Measurements from ENCODE around the gene RIN3. TPM values are rescaled to one million over a fixed set of nuclear protein-coding genes. Genes with fewer than 3 reads are reported as not detected.

The RIN3 gene
- total and polyA plus RNA-seq, 4 donors = 5.0 to 15.6 (median 9.0) TPM

DNA sequence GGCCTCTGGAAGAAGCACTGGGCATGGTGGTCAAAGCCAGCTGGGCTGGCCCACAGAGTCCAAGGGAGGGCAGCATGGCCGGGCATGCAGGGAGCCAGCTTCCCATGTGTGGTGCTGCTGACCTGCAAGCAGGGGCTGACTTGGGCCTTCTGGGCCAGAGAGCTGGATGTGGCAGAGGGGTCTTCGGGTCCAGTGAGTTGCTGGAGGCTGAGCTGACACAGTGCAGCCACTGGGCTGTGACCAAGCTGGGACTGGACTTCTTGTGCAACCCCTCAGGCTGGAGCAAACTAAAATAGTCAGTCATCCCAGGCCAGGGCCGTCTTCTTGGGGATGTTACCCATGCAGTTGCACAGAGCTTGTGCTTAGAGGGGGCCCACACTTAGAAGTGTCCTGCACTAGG, 7.3 kb upstream of the RIN3 start (continued):
- TF ChIP-seq, protein P1, sequence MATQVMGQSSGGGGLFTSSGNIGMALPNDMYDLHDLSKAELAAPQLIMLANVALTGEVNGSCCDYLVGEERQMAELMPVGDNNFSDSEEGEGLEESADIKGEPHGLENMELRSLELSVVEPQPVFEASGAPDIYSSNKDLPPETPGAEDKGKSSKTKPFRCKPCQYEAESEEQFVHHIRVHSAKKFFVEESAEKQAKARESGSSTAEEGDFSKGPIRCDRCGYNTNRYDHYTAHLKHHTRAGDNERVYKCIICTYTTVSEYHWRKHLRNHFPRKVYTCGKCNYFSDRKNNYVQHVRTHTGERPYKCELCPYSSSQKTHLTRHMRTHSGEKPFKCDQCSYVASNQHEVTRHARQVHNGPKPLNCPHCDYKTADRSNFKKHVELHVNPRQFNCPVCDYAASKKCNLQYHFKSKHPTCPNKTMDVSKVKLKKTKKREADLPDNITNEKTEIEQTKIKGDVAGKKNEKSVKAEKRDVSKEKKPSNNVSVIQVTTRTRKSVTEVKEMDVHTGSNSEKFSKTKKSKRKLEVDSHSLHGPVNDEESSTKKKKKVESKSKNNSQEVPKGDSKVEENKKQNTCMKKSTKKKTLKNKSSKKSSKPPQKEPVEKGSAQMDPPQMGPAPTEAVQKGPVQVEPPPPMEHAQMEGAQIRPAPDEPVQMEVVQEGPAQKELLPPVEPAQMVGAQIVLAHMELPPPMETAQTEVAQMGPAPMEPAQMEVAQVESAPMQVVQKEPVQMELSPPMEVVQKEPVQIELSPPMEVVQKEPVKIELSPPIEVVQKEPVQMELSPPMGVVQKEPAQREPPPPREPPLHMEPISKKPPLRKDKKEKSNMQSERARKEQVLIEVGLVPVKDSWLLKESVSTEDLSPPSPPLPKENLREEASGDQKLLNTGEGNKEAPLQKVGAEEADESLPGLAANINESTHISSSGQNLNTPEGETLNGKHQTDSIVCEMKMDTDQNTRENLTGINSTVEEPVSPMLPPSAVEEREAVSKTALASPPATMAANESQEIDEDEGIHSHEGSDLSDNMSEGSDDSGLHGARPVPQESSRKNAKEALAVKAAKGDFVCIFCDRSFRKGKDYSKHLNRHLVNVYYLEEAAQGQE (IDR thresholded peaks at IDR 0.05) = no peak
- TF ChIP-seq RAD21 (IDR thresholded peaks at IDR 0.05) (no peak), NR2F2 (IDR thresholded peaks at IDR 0.05) (no peak), FOXA2 (IDR thresholded peaks at IDR 0.05) (no peak), TAF1 (conservative IDR thresholded peaks at IDR 0.05) (no peak), HNF4A (conservative IDR thresholded peaks at IDR 0.05) (no peak), RXRA (IDR thresholded peaks at IDR 0.05) (no peak), EGR1 (IDR thresholded peaks at IDR 0.05; ENCODE audit: low read depth in 2 of 2) (no peak)
- TF ChIP-seq, protein P2, sequence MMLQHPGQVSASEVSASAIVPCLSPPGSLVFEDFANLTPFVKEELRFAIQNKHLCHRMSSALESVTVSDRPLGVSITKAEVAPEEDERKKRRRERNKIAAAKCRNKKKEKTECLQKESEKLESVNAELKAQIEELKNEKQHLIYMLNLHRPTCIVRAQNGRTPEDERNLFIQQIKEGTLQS (IDR thresholded peaks at IDR 0.05) = no peak
- TF ChIP-seq, protein P3, sequence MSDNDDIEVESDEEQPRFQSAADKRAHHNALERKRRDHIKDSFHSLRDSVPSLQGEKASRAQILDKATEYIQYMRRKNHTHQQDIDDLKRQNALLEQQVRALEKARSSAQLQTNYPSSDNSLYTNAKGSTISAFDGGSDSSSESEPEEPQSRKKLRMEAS (IDR thresholded peaks at IDR 0.05) = no peak

DNA sequence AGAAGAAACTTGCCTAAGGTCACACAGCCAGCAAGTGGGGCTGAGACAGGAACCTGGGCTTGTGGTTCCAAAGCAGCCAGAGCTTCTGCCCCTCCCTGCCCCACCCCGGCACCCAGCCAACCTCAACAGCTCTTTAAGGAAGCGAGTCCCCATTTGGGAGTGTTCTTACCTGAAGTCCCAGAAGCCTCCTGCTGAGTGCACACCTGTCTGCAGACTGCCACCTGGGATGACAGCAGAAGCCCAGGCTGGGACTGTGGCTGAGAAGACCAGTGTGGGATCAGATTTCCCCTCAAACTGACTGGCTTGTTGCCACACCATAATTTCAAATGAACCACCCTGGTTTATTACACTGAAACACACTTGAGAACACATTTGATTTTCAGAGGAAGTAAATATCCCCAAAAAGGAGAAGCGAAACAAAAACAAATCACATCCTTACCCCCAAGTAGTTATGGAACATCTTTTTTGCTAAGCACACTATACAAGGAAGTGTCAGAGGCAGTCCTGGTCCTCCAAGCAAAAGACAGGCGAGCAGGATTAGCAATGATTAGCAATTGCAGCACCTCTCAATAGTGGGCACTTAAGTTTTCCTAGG, 6.3 kb upstream of the RIN3 start:
- 82% methylated on average over 4 of the region's 4 CpGs for WGBS
- H3K4me1 ChIP-seq (ENCODE audit: control insufficient read depth in 4 of 4, insufficient read depth in 4 of 4, low read length in 3 of 4) = peaks cover 0 to 6% (median 0%) of the 10 kb centered on the region in 4 donors
- H3K36me3 ChIP-seq (ENCODE audit: control insufficient read depth in 4 of 4, insufficient read depth in 3 of 4, low read depth in 1 of 4, low read length in 3 of 4) = no peaks in the 10 kb centered on the region
- no peak overlapping the region for H3K27ac ChIP-seq (ENCODE audit: low read depth in 1 of 2, low read length in 2 of 2)
- H3K9me3 ChIP-seq (ENCODE audit: control insufficient read depth in 4 of 4, low read length in 3 of 4) = no peaks in the 10 kb centered on the region
- H3K9ac ChIP-seq (ENCODE audit: low read depth in 1 of 2, low read length in 2 of 2) = no peak overlapping the region
- DNase-seq (ENCODE audit: low spot score) = no peak
- TF ChIP-seq JUND (IDR thresholded peaks at IDR 0.05) = no peak
- TF ChIP-seq FOXA2 (IDR thresholded peaks at IDR 0.05) = no peak
- TF ChIP-seq SP1 (IDR thresholded peaks at IDR 0.05) = no peak
- no peak for TF ChIP-seq RAD21 (IDR thresholded peaks at IDR 0.05)
- TF ChIP-seq, protein P4, sequence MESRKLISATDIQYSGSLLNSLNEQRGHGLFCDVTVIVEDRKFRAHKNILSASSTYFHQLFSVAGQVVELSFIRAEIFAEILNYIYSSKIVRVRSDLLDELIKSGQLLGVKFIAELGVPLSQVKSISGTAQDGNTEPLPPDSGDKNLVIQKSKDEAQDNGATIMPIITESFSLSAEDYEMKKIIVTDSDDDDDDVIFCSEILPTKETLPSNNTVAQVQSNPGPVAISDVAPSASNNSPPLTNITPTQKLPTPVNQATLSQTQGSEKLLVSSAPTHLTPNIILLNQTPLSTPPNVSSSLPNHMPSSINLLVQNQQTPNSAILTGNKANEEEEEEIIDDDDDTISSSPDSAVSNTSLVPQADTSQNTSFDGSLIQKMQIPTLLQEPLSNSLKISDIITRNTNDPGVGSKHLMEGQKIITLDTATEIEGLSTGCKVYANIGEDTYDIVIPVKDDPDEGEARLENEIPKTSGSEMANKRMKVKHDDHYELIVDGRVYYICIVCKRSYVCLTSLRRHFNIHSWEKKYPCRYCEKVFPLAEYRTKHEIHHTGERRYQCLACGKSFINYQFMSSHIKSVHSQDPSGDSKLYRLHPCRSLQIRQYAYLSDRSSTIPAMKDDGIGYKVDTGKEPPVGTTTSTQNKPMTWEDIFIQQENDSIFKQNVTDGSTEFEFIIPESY (IDR thresholded peaks at IDR 0.05) = no peak
- TF ChIP-seq, protein P3 (IDR thresholded peaks at IDR 0.05) = no peak
- TF ChIP-seq EGR1 (IDR thresholded peaks at IDR 0.05; ENCODE audit: low read depth in 2 of 2) = no peak
- no peak for TF ChIP-seq NR2F2 (IDR thresholded peaks at IDR 0.05)
- no peak for TF ChIP-seq RXRA (IDR thresholded peaks at IDR 0.05)
- no peak for TF ChIP-seq TAF1 (conservative IDR thresholded peaks at IDR 0.05)
- H3K4me3 ChIP-seq (ENCODE audit: low read depth in 1 of 3, low read length in 3 of 3) = no peak overlapping the region
- H3K27me3 ChIP-seq (ENCODE audit: control insufficient read depth in 4 of 4, insufficient read depth in 4 of 4, low read length in 3 of 4) = no peaks in the 10 kb centered on the region

DNA sequence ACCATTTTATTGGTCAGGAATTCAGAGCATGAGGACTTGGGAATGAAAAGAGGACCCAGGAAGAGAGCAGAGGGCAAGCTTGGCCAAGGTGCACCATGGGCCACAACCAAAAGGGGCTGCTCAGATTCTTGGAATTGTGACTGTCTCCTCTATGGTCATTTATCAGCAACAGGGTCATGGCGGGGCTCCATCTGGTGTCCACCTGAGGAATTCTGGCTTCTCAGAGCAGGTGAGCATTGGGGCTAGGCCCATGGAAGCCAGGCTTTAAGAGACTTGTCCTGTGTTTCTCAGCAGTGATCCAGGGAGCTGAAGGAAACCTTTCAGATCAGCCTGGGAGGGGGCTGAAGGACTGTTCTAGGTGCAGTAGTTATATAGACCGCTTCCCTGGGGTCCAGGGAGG, 2.6 kb upstream of the RIN3 start:
- H3K4me1 ChIP-seq (ENCODE audit: control insufficient read depth in 4 of 4, insufficient read depth in 4 of 4, low read length in 3 of 4) = peaks cover 0 to 25% (median 13%) of the 10 kb centered on the region in 4 donors
- TF ChIP-seq YY1 (IDR thresholded peaks at IDR 0.05) = no peak
- no peak for TF ChIP-seq FOXA1 (IDR thresholded peaks at IDR 0.05)
- TF ChIP-seq FOXA2 (IDR thresholded peaks at IDR 0.05) = no peak
- TF ChIP-seq, protein P2 (IDR thresholded peaks at IDR 0.05) = no peak
- TF ChIP-seq RAD21 (IDR thresholded peaks at IDR 0.05) = peak; percentile 63 to 70
- TF ChIP-seq SP1 (IDR thresholded peaks at IDR 0.05) = no peak
- TF ChIP-seq, protein P1 (IDR thresholded peaks at IDR 0.05) = no peak
- TF ChIP-seq RXRA (IDR thresholded peaks at IDR 0.05) = no peak
- TF ChIP-seq, protein P4 (IDR thresholded peaks at IDR 0.05) = no peak
- TF ChIP-seq GABPA (IDR thresholded peaks at IDR 0.05 in 1 of 2, conservative IDR thresholded peaks at IDR 0.05 in 1 of 2) = no peak

More for the DNA sequence above, 2.6 kb upstream of the RIN3 start:
- Histone ChIP-seq H3K27me3 (ENCODE audit: control insufficient read depth in 4 of 4, insufficient read depth in 4 of 4, low read length in 3 of 4) (no peaks in the 10 kb centered on the region), H3K9me3 (ENCODE audit: control insufficient read depth in 4 of 4, low read length in 3 of 4) (no peaks in the 10 kb centered on the region), H3K9ac (ENCODE audit: low read depth in 1 of 2, low read length in 2 of 2) (no peak overlapping the region), H3K4me3 (ENCODE audit: low read depth in 1 of 3, low read length in 3 of 3) (no peak overlapping the region), H3K36me3 (ENCODE audit: control insufficient read depth in 4 of 4, insufficient read depth in 3 of 4, low read depth in 1 of 4, low read length in 3 of 4) (no peaks in the 10 kb centered on the region), H3K27ac (ENCODE audit: low read depth in 1 of 2, low read length in 2 of 2) (no peak overlapping the region)
- no peak for DNase-seq (ENCODE audit: low spot score)
- WGBS = 91% methylated on average over 2 of the region's 2 CpGs

All from liver (tissue), 9 donors.